Ovary (tissue), 3 donors: ENCODE data around the gene CAMK1.

ENCODE experiments used
- CTCF ChIP-seq, 3 donors: fragments of 450-650 bp in 2 of 3; fragments of 200-600 bp in 1 of 3; IDR thresholded peaks; one replicate each; pipeline versions ENCODE4 v1.5.1 to v1.8.0; 2016 to 2022; ENCODE audit warnings: antibody characterized with exemption in 3 of 3, mild to moderate bottlenecking in 1 of 3
- EP300 ChIP-seq: sonication (generic); formaldehyde crosslinking; IDR thresholded peaks from one replicate; pipeline ENCODE4 v1.6.1; 2017; ENCODE audit warnings: antibody characterized with exemption
- POLR2A ChIP-seq: fragments of 450-650 bp; IDR thresholded peaks from one replicate; pipeline ENCODE4 v1.6.1; 2017; ENCODE audit warnings: antibody characterized with exemption, mild to moderate bottlenecking, moderate library complexity
- donor health status: DM: no; HTN: no; CAD: no.

- TF ChIP-seq CTCF (IDR thresholded peaks at IDR 0.05): no peak
- no peak for TF ChIP-seq POLR2A
- no peak for TF ChIP-seq EP300
Observed at GRCh38 chr3:9815986-9816385, 46.2 kb upstream of the CAMK1 start.
